Endothelial cell of umbilical vein (primary cell): Measurements from ENCODE around the gene CINP. TPM values are rescaled to one million over a fixed set of nuclear protein-coding genes. Genes with fewer than 3 reads are reported as not detected.

Experiments used
- BruUV-seq: library from RNA; stranded (reverse); fragments of 400-500 nt; replicated peaks from 2 replicates; lab custom pipeline; 2021; lab: Mats Ljungman, UMichigan
- CTCF ChIA-PET: fragments of 300-600, 350-600 bp; sonication (Branson Sonifier 250); formaldehyde crosslinking; loops from one replicate; lab custom pipeline; 2021; ENCODE audit warnings: antibody characterized with exemption, inconsistent platforms; lab: Charles Lee
- POLR2A ChIA-PET: fragments of 300-600, 350-600 bp; sonication (Branson Sonifier 250); formaldehyde crosslinking; loops from one replicate; lab custom pipeline; 2021; ENCODE audit warnings: antibody characterized with exemption, inconsistent platforms; lab: Charles Lee
- DNase-seq: peaks from one replicate; pipeline ENCODE4 v3.0.0-alpha.2; 2011; ENCODE audit warnings: low read depth, low spot score
- FAIRE-seq: peaks from 2 replicates; lab custom pipeline; 2011; peaks lifted over from hg19 to GRCh38; lab: Jason Lieb, UNC
- H2AFZ ChIP-seq: 2 replicates; pipeline ENCODE4 v1.6.0; 2012; ENCODE audit warnings: low read depth, low read length, control low read depth, inconsistent platforms
- H3K27ac ChIP-seq: 2 replicates; pipeline ENCODE4 v1.5.1; 2011; ENCODE audit warnings: low read depth, mild to moderate bottlenecking, control low read depth, low read length, moderate library complexity; ENCODE audit not compliant: insufficient read depth
- H3K27me3 ChIP-seq, 2 experiments: 2 replicates each; pipeline versions ENCODE4 v1.6.0 to v1.6.1; 2011; ENCODE audit warnings: low read length in 2 of 2, mixed read lengths in 1 of 2; ENCODE audit not compliant: control insufficient read depth in 2 of 2, insufficient read depth in 2 of 2
- H3K36me3 ChIP-seq, 2 experiments: 2 replicates in 1 of 2; 3 replicates in 1 of 2; pipeline ENCODE4 v1.5.1; 2011; ENCODE audit warnings: low read length in 2 of 2, mild to moderate bottlenecking in 1 of 2, moderate library complexity in 1 of 2; ENCODE audit not compliant: control insufficient read depth in 2 of 2, insufficient read depth in 2 of 2; ENCODE audit errors: extremely low read depth in 1 of 2
- H3K4me1 ChIP-seq: 3 replicates; pipeline ENCODE4 v1.5.1; 2011; ENCODE audit warnings: mild to moderate bottlenecking, low read length; ENCODE audit not compliant: control insufficient read depth, insufficient read depth; ENCODE audit errors: extremely low read depth
- H3K4me2 ChIP-seq: 2 replicates; pipeline ENCODE4 v1.6.1; 2011; ENCODE audit warnings: low read length, control low read depth, mixed read lengths; ENCODE audit not compliant: insufficient read depth
- H3K4me3 ChIP-seq, 3 experiments: fragments of 200-600 bp in 1 of 3; sonication (generic), shearing (Covaris generic) in 1 of 3; replicated peaks in 1 of 3; 2 replicates each; pipeline ENCODE4 v1.5.1; 2011 to 2016; ENCODE audit warnings: control low read depth in 3 of 3, low read length in 3 of 3, mild to moderate bottlenecking in 2 of 3, inconsistent platforms in 1 of 3, low read depth in 1 of 3, moderate library complexity in 1 of 3; ENCODE audit not compliant: insufficient read depth in 1 of 3
- H3K79me2 ChIP-seq: 2 replicates; pipeline ENCODE4 v1.6.0; 2012; ENCODE audit warnings: low read length, inconsistent platforms; ENCODE audit not compliant: control insufficient read depth, insufficient read depth
- H3K9ac ChIP-seq: replicated peaks from 2 replicates; pipeline ENCODE3; 2011; ENCODE audit warnings: low read length, control low read depth; ENCODE audit not compliant: insufficient read depth; ENCODE audit errors: extremely low read depth
- H3K9me1 ChIP-seq: replicated peaks from 3 replicates; pipeline ENCODE4 v1.6.0; 2011; ENCODE audit warnings: mild to moderate bottlenecking, low read length; ENCODE audit not compliant: control insufficient read depth, insufficient read depth; ENCODE audit errors: extremely low read depth
- H3K9me3 ChIP-seq: replicated peaks from 2 replicates; pipeline ENCODE4 v1.5.1; 2012; ENCODE audit warnings: low read length, inconsistent platforms; ENCODE audit not compliant: control insufficient read depth, insufficient read depth
- H4K20me1 ChIP-seq: replicated peaks from 2 replicates; pipeline ENCODE3; 2011; ENCODE audit warnings: mild to moderate bottlenecking, low read length; ENCODE audit not compliant: control insufficient read depth, insufficient read depth; ENCODE audit errors: extremely low read depth
- CTCF ChIP-seq, 2 donors: IDR thresholded peaks; 1 replicate in 1 of 2; 2 replicates in 1 of 2; pipeline ENCODE4 v1.5.1; 2011; ENCODE audit warnings: low read length in 2 of 2, mild to moderate bottlenecking in 2 of 2, moderate library complexity in 2 of 2, control low read depth in 1 of 2, inconsistent platforms in 1 of 2, low read depth in 1 of 2; ENCODE audit not compliant: insufficient read depth in 1 of 2; ENCODE audit errors: extremely low read depth in 1 of 2
- EZH2 ChIP-seq: IDR thresholded peaks from 2 replicates; pipeline ENCODE4 v1.6.1; 2012; ENCODE audit warnings: borderline replicate concordance, low read depth, mild to moderate bottlenecking, moderate library complexity, low read length, inconsistent platforms; ENCODE audit not compliant: severe bottlenecking
- FOS ChIP-seq: IDR thresholded peaks from 2 replicates; pipeline ENCODE4 v1.6.1; 2011; ENCODE audit warnings: mild to moderate bottlenecking, low read length, moderate library complexity, borderline replicate concordance; ENCODE audit not compliant: insufficient read depth
- GATA2 ChIP-seq: IDR thresholded peaks from 2 replicates; pipeline ENCODE4 v1.7.0; 2011; ENCODE audit warnings: low read depth, mild to moderate bottlenecking, moderate library complexity, mixed read lengths, low read length; ENCODE audit not compliant: insufficient read length, insufficient read depth
- JUN ChIP-seq: IDR thresholded peaks from 2 replicates; pipeline ENCODE4 v1.6.1; 2011; ENCODE audit warnings: borderline replicate concordance, low read depth; ENCODE audit not compliant: insufficient read length, insufficient read depth
- MAX ChIP-seq: IDR thresholded peaks from 2 replicates; pipeline ENCODE4 v1.6.1; 2011; ENCODE audit not compliant: insufficient read depth, insufficient read length
- MYC ChIP-seq: IDR thresholded peaks from one replicate; pipeline ENCODE4 v1.6.1; 2011; ENCODE audit warnings: mild to moderate bottlenecking, low read depth, low read length
- POLR2A ChIP-seq: IDR thresholded peaks from 2 replicates; pipeline ENCODE4 v1.6.1; 2012; ENCODE audit warnings: low read depth, mild to moderate bottlenecking, control low read depth, low read length
- POLR2AphosphoS5 ChIP-seq: IDR thresholded peaks from 2 replicates; pipeline ENCODE4 v1.6.1; 2012; ENCODE audit warnings: low read depth, mild to moderate bottlenecking, control low read depth, low read length, moderate library complexity; ENCODE audit not compliant: insufficient read depth
- dilution Hi-C: fragments of 300-500 bp; cut with MboI; formaldehyde crosslinking; loops from one replicate; pipeline ENCODE4 v1.15.0; 2019; ENCODE audit warnings: low sequenced_read_pairs; ENCODE audit not compliant: extremely low pct_ligation_motif_present
- intact Hi-C: fragments of 100-400 bp; cut with micrococcal nuclease; formaldehyde crosslinking; loops from one replicate; pipeline ENCODE4 v1.10.0; 2022
- polyA plus RNA-seq, 4 experiments: library from polyadenylated mRNA; depleted of rRNA in 3 of 4; stranded (reverse) in 3 of 4; unstranded in 1 of 4; fragments of >200 nt; gene quantifications; 2 replicates each; pipeline versions ENCODE4 v1.2.1 to v1.2.3, GENCODE V29; 2011 to 2012; ENCODE audit warnings: missing spikeins in 1 of 4
- total RNA-seq: library from RNA; stranded (reverse); gene quantifications from 2 replicates; pipeline ENCODE4 v1.2.3, GENCODE V29; 2021

CINP gene
- total and polyA plus RNA-seq, 2 donors (not counting 3 experiments of a cell fraction or from before 2014, with no cell fraction given), result 44.0 to 79.1 TPM

GRCh38 chr14:102403028-102403427, 40.3 kb upstream of the CINP start:
- no peak for TF ChIP-seq GATA2
- TF ChIP-seq JUN, result no peak
- TF ChIP-seq POLR2A, result no peak
- TF ChIP-seq MAX, result no peak
- no peak for TF ChIP-seq MYC
- TF ChIP-seq EZH2, result no peak
- TF ChIP-seq POLR2AphosphoS5, result no peak
- no peak for TF ChIP-seq FOS
- no peak for TF ChIP-seq CTCF (IDR thresholded peaks at IDR 0.05; ENCODE audit: extremely low read depth in 1 of 2, insufficient read depth in 1 of 2, low read depth in 1 of 2, low read length in 2 of 2)
- H2AFZ ChIP-seq, result no peak overlapping the region
- DNase-seq, result no peak
- no peaks in the 10 kb centered on the region for H3K79me2 ChIP-seq
- no peaks in the 10 kb centered on the region for H3K9me1 ChIP-seq
- H3K4me2 ChIP-seq, result no peak overlapping the region
- H3K9ac ChIP-seq, result no peak overlapping the region
- intact Hi-C loops (no loop called here), dilution Hi-C loops (no loop called here)
- CTCF ChIA-PET, result no interaction called here
- H3K27ac ChIP-seq, result no peak overlapping the region
- H3K4me3 ChIP-seq, result no peak overlapping the region
- no TSS peak for BruUV-seq
- H3K9me3 ChIP-seq, result no peaks in the 10 kb centered on the region
- no peak for FAIRE-seq
- H3K27me3 ChIP-seq, result no peaks in the 10 kb centered on the region
- no peaks in the 10 kb centered on the region for H4K20me1 ChIP-seq
- no peaks in the 10 kb centered on the region for H3K36me3 ChIP-seq
- POLR2A ChIA-PET, result no interaction called here
- no peaks in the 10 kb centered on the region for H3K4me1 ChIP-seq
